DOHH2 (cell line): ENCODE data around the gene ENTPD2.

ENCODE experiments used
- H3F3A ChIP-seq: fragments of 200-600 bp; sonication (generic), shearing (Covaris generic); 2 replicates; pipeline ENCODE4 v1.6.0; 2016; ENCODE audit warnings: antibody characterized with exemption, mild to moderate bottlenecking; ENCODE audit not compliant: control insufficient read depth, insufficient read depth
- H3K27ac ChIP-seq: fragments of 200-600 bp; sonication (generic); 2 replicates; pipeline ENCODE4 v1.5.1; 2014; ENCODE audit warnings: low read depth, mild to moderate bottlenecking, low read length, moderate library complexity
- H3K27me3 ChIP-seq: fragments of 200-600 bp; sonication (generic); 2 replicates; pipeline ENCODE4 v1.6.1; 2014; ENCODE audit warnings: mild to moderate bottlenecking, low read length, mixed read lengths; ENCODE audit not compliant: control insufficient read depth
- H3K36me3 ChIP-seq: fragments of 200-600 bp; sonication (generic); 2 replicates; pipeline ENCODE4 v1.6.1; 2014; ENCODE audit warnings: mild to moderate bottlenecking, low read length, moderate library complexity, mixed read lengths; ENCODE audit not compliant: control insufficient read depth
- H3K4me1 ChIP-seq: fragments of 200-600 bp; sonication (generic); 2 replicates; pipeline ENCODE4 v1.6.1; 2014; ENCODE audit warnings: mild to moderate bottlenecking, low read length, mixed read lengths; ENCODE audit not compliant: control insufficient read depth
- H3K4me2 ChIP-seq: fragments of 200-600 bp; sonication (generic); 2 replicates; pipeline ENCODE4 v1.6.0; 2014; ENCODE audit warnings: mild to moderate bottlenecking, low read length, moderate library complexity
- H3K4me3 ChIP-seq: fragments of 200-600 bp; sonication (generic); 2 replicates; pipeline ENCODE4 v1.5.1; 2014; ENCODE audit warnings: mild to moderate bottlenecking, low read length, mixed read lengths
- H3K79me2 ChIP-seq: fragments of 200-600 bp; sonication (generic); 2 replicates; pipeline ENCODE4 v1.6.1; 2014; ENCODE audit warnings: mild to moderate bottlenecking, low read length, mixed read lengths; ENCODE audit not compliant: control insufficient read depth
- H3K9me2 ChIP-seq: fragments of 200-600 bp; sonication (generic); replicated peaks from 2 replicates; pipeline ENCODE4 v1.6.1; 2014; ENCODE audit warnings: mild to moderate bottlenecking, low read length, mixed read lengths; ENCODE audit not compliant: control insufficient read depth
- H3K9me3 ChIP-seq: fragments of 200-600 bp; sonication (generic); 2 replicates; pipeline ENCODE4 v1.6.1; 2014; ENCODE audit warnings: antibody characterized with exemption, low read length, mixed read lengths; ENCODE audit not compliant: control insufficient read depth, insufficient read depth
- H4K20me1 ChIP-seq: fragments of 200-600 bp; sonication (generic); 2 replicates; pipeline ENCODE4 v1.6.0; 2014; ENCODE audit warnings: low read depth, mild to moderate bottlenecking, antibody characterized with exemption, low read length, moderate library complexity; ENCODE audit not compliant: control insufficient read depth, insufficient read depth
- EZH2phosphoT487 ChIP-seq: fragments of 200-600 bp; sonication (generic); IDR thresholded peaks from 2 replicates; pipeline ENCODE4 v1.6.1; 2017; ENCODE audit warnings: borderline replicate concordance, mild to moderate bottlenecking, antibody characterized with exemption, low read length, moderate library complexity, mixed read lengths
- TF ChIP-seq, protein P1 (sequence below): fragments of 200-600 bp; sonication (generic); IDR thresholded peaks from one replicate; pipeline ENCODE4 v1.5.1; 2014; ENCODE audit warnings: antibody characterized with exemption, mild to moderate bottlenecking, low read depth, low read length; ENCODE audit not compliant: poor library complexity, severe bottlenecking

The ENTPD2 gene

DNA sequence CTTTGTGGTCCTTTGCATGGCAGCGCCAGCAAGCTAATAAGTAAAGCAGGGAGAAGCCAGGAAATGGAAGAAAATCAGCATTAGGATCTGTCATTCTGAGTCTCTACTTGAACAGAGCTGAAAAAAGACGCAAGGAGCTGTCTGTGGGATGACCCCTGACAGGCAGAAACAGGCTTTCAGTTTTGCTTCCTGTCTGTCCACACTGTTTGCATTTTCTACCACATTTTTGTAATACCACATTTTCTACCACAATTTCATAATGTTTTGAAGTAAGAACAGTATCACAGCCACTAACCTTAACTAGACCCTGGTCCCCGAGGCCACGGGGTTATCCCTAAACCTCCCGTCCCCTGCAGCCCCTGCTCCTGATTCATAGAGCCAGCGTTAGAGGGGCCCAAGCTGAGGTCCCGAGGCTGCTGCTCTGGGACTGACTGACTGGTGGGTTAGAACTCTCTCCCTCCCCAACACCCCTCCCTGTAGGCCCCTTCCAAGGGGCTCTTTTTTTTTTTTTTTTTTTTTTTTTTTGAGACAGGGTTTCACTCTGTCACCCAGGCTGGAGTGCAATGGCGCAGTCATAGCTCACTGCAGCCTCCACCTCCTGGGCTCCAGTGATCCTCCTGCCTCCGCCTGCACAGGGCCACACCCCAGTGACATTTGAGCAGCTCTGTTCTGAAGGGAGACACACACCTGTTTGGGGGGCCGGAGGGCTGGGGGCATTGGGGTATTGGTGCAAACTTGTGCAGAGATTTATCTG lies 53.5 kb downstream of the ENTPD2 start:
- peak overlapping the region; percentile 22 for H3K4me2 ChIP-seq
- H3K9me2 ChIP-seq: no peaks in the 10 kb centered on the region
- no peaks in the 10 kb centered on the region for H3F3A ChIP-seq
- H3K27me3 ChIP-seq: peaks cover 28% of the 10 kb centered on the region
- H4K20me1 ChIP-seq: no peaks in the 10 kb centered on the region
- H3K36me3 ChIP-seq: no peaks in the 10 kb centered on the region
- H3K4me3 ChIP-seq: no peak overlapping the region
- TF ChIP-seq, protein P1, sequence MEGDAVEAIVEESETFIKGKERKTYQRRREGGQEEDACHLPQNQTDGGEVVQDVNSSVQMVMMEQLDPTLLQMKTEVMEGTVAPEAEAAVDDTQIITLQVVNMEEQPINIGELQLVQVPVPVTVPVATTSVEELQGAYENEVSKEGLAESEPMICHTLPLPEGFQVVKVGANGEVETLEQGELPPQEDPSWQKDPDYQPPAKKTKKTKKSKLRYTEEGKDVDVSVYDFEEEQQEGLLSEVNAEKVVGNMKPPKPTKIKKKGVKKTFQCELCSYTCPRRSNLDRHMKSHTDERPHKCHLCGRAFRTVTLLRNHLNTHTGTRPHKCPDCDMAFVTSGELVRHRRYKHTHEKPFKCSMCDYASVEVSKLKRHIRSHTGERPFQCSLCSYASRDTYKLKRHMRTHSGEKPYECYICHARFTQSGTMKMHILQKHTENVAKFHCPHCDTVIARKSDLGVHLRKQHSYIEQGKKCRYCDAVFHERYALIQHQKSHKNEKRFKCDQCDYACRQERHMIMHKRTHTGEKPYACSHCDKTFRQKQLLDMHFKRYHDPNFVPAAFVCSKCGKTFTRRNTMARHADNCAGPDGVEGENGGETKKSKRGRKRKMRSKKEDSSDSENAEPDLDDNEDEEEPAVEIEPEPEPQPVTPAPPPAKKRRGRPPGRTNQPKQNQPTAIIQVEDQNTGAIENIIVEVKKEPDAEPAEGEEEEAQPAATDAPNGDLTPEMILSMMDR: no peak
- TF ChIP-seq EZH2phosphoT487: no peak
- no peaks in the 10 kb centered on the region for H3K79me2 ChIP-seq
- no peaks in the 10 kb centered on the region for H3K9me3 ChIP-seq
- H3K4me1 ChIP-seq: peaks cover 31% of the 10 kb centered on the region
- no peak overlapping the region for H3K27ac ChIP-seq
